H9 (cell line): ENCODE data around the gene TBC1D5. TPM values are rescaled to one million over a fixed set of nuclear protein-coding genes. Genes with fewer than 3 reads are reported as not detected.

Experiments
- DNase-seq: peaks from one replicate; pipeline ENCODE4 v3.0.0-alpha.2; 2017
- H2AFZ ChIP-seq: one replicate; pipeline ENCODE4 v1.6.1; 2013; ENCODE audit warnings: mild to moderate bottlenecking, low read length, control low read depth, moderate library complexity
- H2AK5ac ChIP-seq: 2 replicates; pipeline ENCODE4 v1.6.1; 2013; ENCODE audit warnings: low read length, control low read depth, mixed read lengths; ENCODE audit not compliant: insufficient read length
- H2BK120ac ChIP-seq: one replicate; pipeline ENCODE4 v1.6.1; 2013; ENCODE audit warnings: low read depth, mild to moderate bottlenecking, low read length, control low read depth, inconsistent platforms; ENCODE audit not compliant: poor library complexity, severe bottlenecking
- H2BK12ac ChIP-seq: 2 replicates; pipeline ENCODE4 v1.6.1; 2013; ENCODE audit warnings: low read length, control low read depth, mixed read lengths, low read depth; ENCODE audit not compliant: insufficient read length
- H2BK15ac ChIP-seq: 2 replicates; pipeline ENCODE4 v1.6.1; 2013; ENCODE audit warnings: low read depth, low read length, control low read depth
- H2BK20ac ChIP-seq: one replicate; pipeline ENCODE4 v1.6.1; 2013; ENCODE audit warnings: low read depth, mild to moderate bottlenecking, low read length, control low read depth, inconsistent platforms; ENCODE audit not compliant: poor library complexity, severe bottlenecking
- H2BK5ac ChIP-seq: 2 replicates; pipeline ENCODE4 v1.6.1; 2013; ENCODE audit warnings: low read length, control low read depth, mixed read lengths; ENCODE audit not compliant: insufficient read length
- H3K14ac ChIP-seq: 2 replicates; pipeline ENCODE4 v1.6.1; 2013; ENCODE audit warnings: low read length, control low read depth; ENCODE audit not compliant: insufficient read depth
- H3K18ac ChIP-seq: 2 replicates; pipeline ENCODE4 v1.6.1; 2013; ENCODE audit warnings: low read depth, mild to moderate bottlenecking, mixed read lengths, low read length, control low read depth; ENCODE audit not compliant: insufficient read length
- H3K23ac ChIP-seq: 2 replicates; pipeline ENCODE4 v1.6.1; 2013; ENCODE audit warnings: low read length, control low read depth, mixed read lengths, low read depth; ENCODE audit not compliant: insufficient read length
- H3K23me2 ChIP-seq: 2 replicates; pipeline ENCODE4 v1.6.1; 2013; ENCODE audit warnings: low read depth, mild to moderate bottlenecking, mixed read lengths, low read length, control low read depth; ENCODE audit not compliant: insufficient read length, poor library complexity, severe bottlenecking
- H3K27ac ChIP-seq: 2 replicates; pipeline ENCODE4 v1.5.1; 2013; ENCODE audit warnings: low read length, control low read depth, mixed read lengths, low read depth; ENCODE audit not compliant: insufficient read length
- H3K27me3 ChIP-seq: 2 replicates; pipeline ENCODE4 v1.6.1; 2013; ENCODE audit warnings: low read length, control low read depth, inconsistent platforms; ENCODE audit not compliant: insufficient read depth
- H3K4ac ChIP-seq: 2 replicates; pipeline ENCODE4 v1.6.1; 2013; ENCODE audit warnings: low read depth, mild to moderate bottlenecking, control low read depth, inconsistent platforms, low read length, moderate library complexity
- H3K4me1 ChIP-seq: 2 replicates; pipeline ENCODE4 v1.6.1; 2013; ENCODE audit warnings: low read length, control low read depth, inconsistent platforms; ENCODE audit not compliant: insufficient read depth
- H3K4me2 ChIP-seq: 2 replicates; pipeline ENCODE4 v1.6.1; 2013; ENCODE audit warnings: low read length, control low read depth, mixed read lengths; ENCODE audit not compliant: insufficient read length, insufficient read depth
- H3K56ac ChIP-seq: 2 replicates; pipeline ENCODE4 v1.6.1; 2013; ENCODE audit warnings: low read depth, mild to moderate bottlenecking, mixed read lengths, low read length, control low read depth; ENCODE audit not compliant: insufficient read length
- H3K79me1 ChIP-seq: 2 replicates; pipeline ENCODE4 v1.6.1; 2013; ENCODE audit warnings: low read depth, mild to moderate bottlenecking, moderate library complexity, low read length, control low read depth, inconsistent platforms; ENCODE audit not compliant: insufficient read depth, poor library complexity, severe bottlenecking
- H3K79me2 ChIP-seq: 2 replicates; pipeline ENCODE4 v1.6.1; 2013; ENCODE audit warnings: low read length, control low read depth, inconsistent platforms; ENCODE audit not compliant: insufficient read depth
- H3K9ac ChIP-seq: 2 replicates; pipeline ENCODE4 v1.6.1; 2013; ENCODE audit warnings: low read length, control low read depth, mixed read lengths; ENCODE audit not compliant: insufficient read length; ENCODE audit errors: extremely low read depth
- H3K9me3 ChIP-seq: one replicate; pipeline ENCODE4 v1.6.1; 2013; ENCODE audit warnings: low read depth, low read length, inconsistent platforms; ENCODE audit not compliant: control insufficient read depth
- H3T11ph ChIP-seq: one replicate; pipeline ENCODE4 v1.6.1; 2013; ENCODE audit warnings: mild to moderate bottlenecking, low read length, control low read depth, inconsistent platforms
- H4K20me1 ChIP-seq: one replicate; pipeline ENCODE4 v1.6.1; 2013; ENCODE audit not compliant: control insufficient read depth, insufficient read length, insufficient read depth
- H4K5ac ChIP-seq: 2 replicates; pipeline ENCODE4 v1.6.1; 2013; ENCODE audit warnings: low read depth, mild to moderate bottlenecking, mixed read lengths, low read length, control low read depth; ENCODE audit not compliant: insufficient read length
- H4K8ac ChIP-seq: replicated peaks from 2 replicates; pipeline ENCODE4 v1.6.1; 2013; ENCODE audit warnings: low read length, control low read depth, mixed read lengths, low read depth; ENCODE audit not compliant: insufficient read length
- H4K91ac ChIP-seq: 2 replicates; pipeline ENCODE4 v1.6.1; 2013; ENCODE audit warnings: low read depth, mild to moderate bottlenecking, moderate library complexity, mixed read lengths, low read length, control low read depth; ENCODE audit not compliant: insufficient read length
- H3K27ac Mint-ChIP-seq, 3 experiments: 2 replicates in 2 of 3; 3 replicates in 1 of 3; pipeline ENCODE4 v1.8.0; 2020 to 2021; ENCODE audit warnings: mixed read lengths in 3 of 3, mild to moderate bottlenecking in 1 of 3, moderate library complexity in 1 of 3
- H3K27me3 Mint-ChIP-seq: 2 replicates; pipeline ENCODE4 v1.8.0; 2021; ENCODE audit warnings: low read depth, mild to moderate bottlenecking, moderate library complexity, mixed read lengths
- H3K36me3 Mint-ChIP-seq, 3 experiments: 2 replicates in 2 of 3; 3 replicates in 1 of 3; pipeline ENCODE4 v1.8.0; 2020 to 2021; ENCODE audit warnings: low read depth in 3 of 3, mixed read lengths in 3 of 3; ENCODE audit not compliant: insufficient read depth in 1 of 3
- H3K4me1 Mint-ChIP-seq, 2 experiments: 2 replicates each; pipeline ENCODE4 v1.8.0; 2020; ENCODE audit warnings: mixed read lengths in 2 of 2
- H3K4me3 Mint-ChIP-seq, 2 experiments: 2 replicates in 1 of 2; 3 replicates in 1 of 2; pipeline ENCODE4 v1.8.0; 2020 to 2021; ENCODE audit warnings: mild to moderate bottlenecking in 2 of 2, mixed read lengths in 2 of 2, moderate library complexity in 1 of 2
- H3K9me3 Mint-ChIP-seq, 2 experiments: 2 replicates in 1 of 2; 3 replicates in 1 of 2; pipeline ENCODE4 v1.8.0; 2020; ENCODE audit warnings: mild to moderate bottlenecking in 2 of 2, mixed read lengths in 2 of 2, moderate library complexity in 1 of 2
- total RNA-seq: library from RNA; stranded (reverse); gene quantifications from 2 replicates; pipeline ENCODE4 v1.2.1, GENCODE V29; 2021
- TF ChIP-seq, protein P1 (sequence below): fragments of 200-600 bp; sonication (generic); conservative IDR thresholded peaks from 3 replicates; pipeline ENCODE4 v1.8.0; 2021; ENCODE audit warnings: antibody characterized with exemption, mild to moderate bottlenecking

TBC1D5 gene
- total RNA-seq, 1 experiment from 2014 or later, result 25.0 TPM

DNA sequence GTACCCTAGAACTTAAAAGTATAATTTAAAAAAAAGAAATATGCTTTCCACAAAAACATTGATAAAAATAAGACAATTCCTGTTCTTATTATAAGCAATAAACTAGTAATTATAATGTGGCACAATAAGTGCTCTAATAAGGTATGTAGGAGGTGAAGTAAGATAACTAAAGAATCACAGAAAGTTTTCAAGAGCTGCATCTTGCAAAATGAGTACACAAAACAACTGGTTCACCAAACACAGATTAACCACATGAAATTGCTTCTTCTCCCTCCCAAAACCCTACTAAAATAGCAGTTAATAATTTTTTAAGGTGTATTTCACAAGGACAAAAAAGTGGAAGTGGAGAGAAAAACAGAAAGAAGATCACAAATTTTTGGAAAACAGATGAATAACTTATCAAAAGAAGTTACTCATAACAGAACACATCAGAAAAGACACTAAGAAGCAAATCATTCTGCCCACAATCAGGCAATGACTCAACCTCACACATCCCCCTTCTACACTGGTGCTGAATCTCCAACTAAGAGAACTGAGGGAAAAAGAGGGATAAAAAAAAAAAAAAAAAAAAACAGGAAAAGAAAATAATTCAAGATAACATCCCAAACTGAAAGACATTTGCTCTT, 64.2 kb downstream of the TBC1D5 start:
- H3K4me2 ChIP-seq, result no peak overlapping the region

More for the DNA sequence above, 64.2 kb downstream of the TBC1D5 start:
- H3K23me2 ChIP-seq, result no peaks in the 10 kb centered on the region
- H3K27me3 ChIP-seq, result no peaks in the 10 kb centered on the region
- Mint-ChIP-seq H3K9me3 (no peaks in the 10 kb centered on the region; a peak in 1 of 5 replicates), H3K27ac (no peak overlapping the region), H3K4me1 (peaks cover 3 to 4% of the 10 kb centered on the region in 2 experiments), H3K36me3 (no peaks in the 10 kb centered on the region), H3K4me3 (no peak overlapping the region), H3K27me3 (no peaks in the 10 kb centered on the region)
- H3K14ac ChIP-seq, result no peak overlapping the region
- H2BK20ac ChIP-seq, result no peak overlapping the region
- no peak overlapping the region for H2BK15ac ChIP-seq
- H3T11ph ChIP-seq, result no peak overlapping the region
- H3K23ac ChIP-seq, result no peak overlapping the region
- no peaks in the 10 kb centered on the region for H3K79me2 ChIP-seq
- no peak overlapping the region for H3K9ac ChIP-seq
- no peaks in the 10 kb centered on the region for H3K4me1 ChIP-seq
- H2AFZ ChIP-seq, result no peak overlapping the region
- no peak overlapping the region for H2BK5ac ChIP-seq
- TF ChIP-seq, protein P1, sequence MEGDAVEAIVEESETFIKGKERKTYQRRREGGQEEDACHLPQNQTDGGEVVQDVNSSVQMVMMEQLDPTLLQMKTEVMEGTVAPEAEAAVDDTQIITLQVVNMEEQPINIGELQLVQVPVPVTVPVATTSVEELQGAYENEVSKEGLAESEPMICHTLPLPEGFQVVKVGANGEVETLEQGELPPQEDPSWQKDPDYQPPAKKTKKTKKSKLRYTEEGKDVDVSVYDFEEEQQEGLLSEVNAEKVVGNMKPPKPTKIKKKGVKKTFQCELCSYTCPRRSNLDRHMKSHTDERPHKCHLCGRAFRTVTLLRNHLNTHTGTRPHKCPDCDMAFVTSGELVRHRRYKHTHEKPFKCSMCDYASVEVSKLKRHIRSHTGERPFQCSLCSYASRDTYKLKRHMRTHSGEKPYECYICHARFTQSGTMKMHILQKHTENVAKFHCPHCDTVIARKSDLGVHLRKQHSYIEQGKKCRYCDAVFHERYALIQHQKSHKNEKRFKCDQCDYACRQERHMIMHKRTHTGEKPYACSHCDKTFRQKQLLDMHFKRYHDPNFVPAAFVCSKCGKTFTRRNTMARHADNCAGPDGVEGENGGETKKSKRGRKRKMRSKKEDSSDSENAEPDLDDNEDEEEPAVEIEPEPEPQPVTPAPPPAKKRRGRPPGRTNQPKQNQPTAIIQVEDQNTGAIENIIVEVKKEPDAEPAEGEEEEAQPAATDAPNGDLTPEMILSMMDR, result no peak
- no peak for DNase-seq
- no peak overlapping the region for H2BK12ac ChIP-seq
- no peak overlapping the region for H2BK120ac ChIP-seq
- H4K20me1 ChIP-seq, result no peaks in the 10 kb centered on the region
- H3K9me3 ChIP-seq, result no peaks in the 10 kb centered on the region
- no peak overlapping the region for H3K56ac ChIP-seq
- no peak overlapping the region for H4K91ac ChIP-seq
- no peak overlapping the region for H4K8ac ChIP-seq
- no peak overlapping the region for H4K5ac ChIP-seq
- H3K79me1 ChIP-seq, result no peaks in the 10 kb centered on the region
- no peak overlapping the region for H3K4ac ChIP-seq
- H3K27ac ChIP-seq, result no peak overlapping the region
- H3K18ac ChIP-seq, result no peak overlapping the region
- H2AK5ac ChIP-seq, result no peak overlapping the region
